ENCODE data around the gene RCOR2. TPM values are rescaled to one million over a fixed set of nuclear protein-coding genes. Genes with fewer than 3 reads are reported as not detected.

Gene RCOR2
- total RNA-seq, 1 donor from 2014 or later = 108 TPM

DNA sequence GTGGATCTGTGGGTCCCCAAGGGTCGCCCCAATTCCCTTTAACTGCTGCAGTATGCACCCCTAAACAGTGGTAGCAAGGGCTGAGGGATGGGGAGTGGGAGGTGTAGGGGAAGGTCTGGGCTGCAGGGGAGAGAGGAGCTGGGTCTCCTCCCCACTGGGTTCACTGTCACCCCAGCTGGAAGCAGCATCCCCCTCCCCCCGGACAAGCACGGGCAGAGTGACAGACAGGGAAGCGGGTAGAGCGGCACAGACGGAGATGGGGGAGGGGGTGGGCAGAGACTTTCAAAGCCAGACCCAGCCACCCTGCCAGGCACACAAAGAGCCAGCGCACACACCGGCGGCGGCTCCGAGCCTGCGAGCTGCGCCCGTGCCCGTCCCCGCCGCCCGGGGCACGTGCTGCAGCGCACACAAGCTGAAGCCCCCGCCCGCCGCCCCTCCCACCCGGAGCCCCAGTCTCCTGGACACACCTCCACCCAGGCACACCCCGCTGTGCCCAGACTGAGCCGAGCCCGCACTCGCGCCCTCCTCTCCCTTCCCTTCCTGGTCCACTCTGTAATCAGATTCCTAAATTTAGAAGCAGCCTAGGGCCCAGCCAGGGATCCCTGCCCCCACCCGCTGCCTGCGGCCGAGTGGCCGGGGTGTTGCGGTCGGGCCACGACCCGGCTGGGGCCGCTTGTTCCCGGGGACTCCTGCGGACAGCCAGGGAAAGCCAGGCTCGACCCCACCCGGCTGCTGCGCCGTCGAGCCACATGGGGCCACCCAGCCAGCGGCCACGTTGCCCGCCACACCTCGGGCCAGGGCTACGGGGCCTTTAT, 935 bp upstream of the RCOR2 start:
- peaks cover 29% of the 10 kb centered on the region for H3K4me1 Mint-ChIP-seq
- DNase-seq (ENCODE audit: low read depth, low spot score) = peak; percentile 66
- H3K4me3 Mint-ChIP-seq = peak overlapping the region; percentile 92
- peak overlapping the region; percentile 95 for H3K27ac Mint-ChIP-seq (ENCODE audit: unreplicated experiment)
- H3K9me3 Mint-ChIP-seq = no peaks in the 10 kb centered on the region
- peaks cover 7% of the 10 kb centered on the region for H3K27me3 Mint-ChIP-seq (ENCODE audit: low read depth)
- no peaks in the 10 kb centered on the region for H3K36me3 Mint-ChIP-seq (ENCODE audit: low read depth)
- TF ChIP-seq, protein P1, sequence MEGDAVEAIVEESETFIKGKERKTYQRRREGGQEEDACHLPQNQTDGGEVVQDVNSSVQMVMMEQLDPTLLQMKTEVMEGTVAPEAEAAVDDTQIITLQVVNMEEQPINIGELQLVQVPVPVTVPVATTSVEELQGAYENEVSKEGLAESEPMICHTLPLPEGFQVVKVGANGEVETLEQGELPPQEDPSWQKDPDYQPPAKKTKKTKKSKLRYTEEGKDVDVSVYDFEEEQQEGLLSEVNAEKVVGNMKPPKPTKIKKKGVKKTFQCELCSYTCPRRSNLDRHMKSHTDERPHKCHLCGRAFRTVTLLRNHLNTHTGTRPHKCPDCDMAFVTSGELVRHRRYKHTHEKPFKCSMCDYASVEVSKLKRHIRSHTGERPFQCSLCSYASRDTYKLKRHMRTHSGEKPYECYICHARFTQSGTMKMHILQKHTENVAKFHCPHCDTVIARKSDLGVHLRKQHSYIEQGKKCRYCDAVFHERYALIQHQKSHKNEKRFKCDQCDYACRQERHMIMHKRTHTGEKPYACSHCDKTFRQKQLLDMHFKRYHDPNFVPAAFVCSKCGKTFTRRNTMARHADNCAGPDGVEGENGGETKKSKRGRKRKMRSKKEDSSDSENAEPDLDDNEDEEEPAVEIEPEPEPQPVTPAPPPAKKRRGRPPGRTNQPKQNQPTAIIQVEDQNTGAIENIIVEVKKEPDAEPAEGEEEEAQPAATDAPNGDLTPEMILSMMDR (conservative IDR thresholded peaks at IDR 0.05) = no peak

DNA sequence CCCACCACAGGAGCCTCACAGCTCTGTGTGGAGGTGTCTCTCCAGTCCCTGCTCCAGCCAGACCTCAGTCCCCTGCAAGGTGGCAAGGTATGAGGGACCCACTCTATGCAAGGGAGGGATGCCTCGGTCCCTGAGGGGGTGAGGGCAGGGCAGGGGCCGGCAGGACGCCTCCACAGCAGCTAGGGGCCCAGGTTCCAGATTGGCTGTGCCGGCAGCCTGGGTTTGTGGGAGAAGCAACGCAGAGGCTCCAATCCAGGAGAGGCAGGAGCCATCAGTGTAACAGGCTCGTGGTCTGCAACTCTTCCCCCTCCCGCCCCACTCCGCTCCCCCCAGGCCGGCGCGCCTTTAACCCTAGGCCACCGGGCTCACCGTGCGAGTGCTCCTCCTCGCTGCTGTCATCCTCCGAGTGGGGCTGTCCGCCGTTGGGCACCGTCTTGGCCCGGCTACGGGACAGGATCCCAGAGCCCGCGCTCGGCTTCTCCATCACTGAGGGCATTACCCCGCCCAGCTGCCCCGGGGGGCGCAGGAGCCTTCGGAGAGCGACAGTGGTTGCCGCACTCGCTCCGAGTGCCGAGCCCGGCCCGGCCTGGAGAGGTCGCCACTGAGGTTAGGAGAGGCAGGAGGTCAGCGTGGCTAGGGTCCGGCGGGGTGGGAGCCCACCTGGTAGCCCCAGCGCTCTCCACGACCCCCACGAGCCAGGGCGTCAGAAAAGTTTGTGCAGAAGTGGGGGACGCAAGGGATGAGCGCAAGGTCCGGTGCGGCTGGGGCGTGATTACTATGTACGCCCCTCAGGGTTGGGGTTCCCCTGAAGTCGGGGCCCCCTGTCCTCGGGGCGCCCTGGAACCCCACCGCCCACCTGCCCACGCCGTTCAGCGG, 765 bp downstream of the RCOR2 start:
- H3K27me3 Mint-ChIP-seq (ENCODE audit: low read depth) = peaks cover 17% of the 10 kb centered on the region
- peak overlapping the region; percentile 95 for H3K4me3 Mint-ChIP-seq
- no peaks in the 10 kb centered on the region for H3K9me3 Mint-ChIP-seq
- TF ChIP-seq, protein P1 (conservative IDR thresholded peaks at IDR 0.05) = peak; percentile 70
- H3K27ac Mint-ChIP-seq (ENCODE audit: unreplicated experiment) = peak overlapping the region; percentile 97
- H3K36me3 Mint-ChIP-seq (ENCODE audit: low read depth) = peaks cover 5% of the 10 kb centered on the region
- peaks cover 41% of the 10 kb centered on the region for H3K4me1 Mint-ChIP-seq
- peak; percentile 86 for DNase-seq (ENCODE audit: low read depth, low spot score)

DNA sequence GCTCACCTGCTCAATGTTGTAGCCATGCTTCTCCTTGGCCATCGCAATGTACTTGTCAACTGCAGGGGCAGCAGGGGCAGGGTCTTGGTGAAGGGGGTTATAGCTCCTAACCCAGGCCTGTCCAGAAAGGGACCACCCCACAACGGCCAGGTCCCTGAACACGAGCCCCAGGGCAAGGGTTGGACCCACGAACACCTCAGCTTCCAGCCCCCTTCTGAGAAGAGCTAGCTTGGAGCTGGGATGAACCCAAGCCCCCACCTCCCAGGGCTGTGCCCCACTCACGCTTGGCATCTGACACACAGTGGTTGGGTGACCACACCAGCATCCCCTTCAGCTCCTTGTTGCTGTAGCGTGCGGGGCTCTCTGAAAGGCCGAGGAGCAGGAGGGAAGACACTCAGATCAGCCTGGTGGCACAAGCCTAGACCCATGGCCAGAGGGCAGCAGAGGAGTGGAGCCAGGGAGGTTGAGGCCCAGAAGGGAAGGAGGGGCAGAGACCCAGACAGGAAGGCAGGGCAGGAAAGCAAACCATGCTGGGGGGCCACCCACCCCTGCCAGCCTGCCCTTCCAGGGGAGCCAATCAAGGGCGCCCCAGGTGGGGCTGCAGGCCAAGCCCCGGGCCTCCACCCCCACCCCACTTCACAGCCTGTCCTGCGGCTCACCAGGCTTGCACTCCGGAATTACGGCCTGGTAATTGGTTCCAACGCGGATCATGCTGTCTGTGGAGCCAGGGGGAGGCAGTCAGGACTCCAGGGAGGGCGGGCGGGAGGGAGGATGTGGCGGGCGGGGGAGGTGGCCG, 1.9 kb downstream of the RCOR2 start:
- Mint-ChIP-seq H3K27me3 (ENCODE audit: low read depth) (peaks cover 17% of the 10 kb centered on the region), H3K9me3 (no peaks in the 10 kb centered on the region), H3K36me3 (ENCODE audit: low read depth) (peaks cover 5% of the 10 kb centered on the region), H3K27ac (ENCODE audit: unreplicated experiment) (peak overlapping the region; percentile 78), H3K4me3 (peak overlapping the region; percentile 86), H3K4me1 (peaks cover 42% of the 10 kb centered on the region)
- TF ChIP-seq, protein P1 (conservative IDR thresholded peaks at IDR 0.05) = no peak
- DNase-seq (ENCODE audit: low read depth, low spot score) = no peak

DNA sequence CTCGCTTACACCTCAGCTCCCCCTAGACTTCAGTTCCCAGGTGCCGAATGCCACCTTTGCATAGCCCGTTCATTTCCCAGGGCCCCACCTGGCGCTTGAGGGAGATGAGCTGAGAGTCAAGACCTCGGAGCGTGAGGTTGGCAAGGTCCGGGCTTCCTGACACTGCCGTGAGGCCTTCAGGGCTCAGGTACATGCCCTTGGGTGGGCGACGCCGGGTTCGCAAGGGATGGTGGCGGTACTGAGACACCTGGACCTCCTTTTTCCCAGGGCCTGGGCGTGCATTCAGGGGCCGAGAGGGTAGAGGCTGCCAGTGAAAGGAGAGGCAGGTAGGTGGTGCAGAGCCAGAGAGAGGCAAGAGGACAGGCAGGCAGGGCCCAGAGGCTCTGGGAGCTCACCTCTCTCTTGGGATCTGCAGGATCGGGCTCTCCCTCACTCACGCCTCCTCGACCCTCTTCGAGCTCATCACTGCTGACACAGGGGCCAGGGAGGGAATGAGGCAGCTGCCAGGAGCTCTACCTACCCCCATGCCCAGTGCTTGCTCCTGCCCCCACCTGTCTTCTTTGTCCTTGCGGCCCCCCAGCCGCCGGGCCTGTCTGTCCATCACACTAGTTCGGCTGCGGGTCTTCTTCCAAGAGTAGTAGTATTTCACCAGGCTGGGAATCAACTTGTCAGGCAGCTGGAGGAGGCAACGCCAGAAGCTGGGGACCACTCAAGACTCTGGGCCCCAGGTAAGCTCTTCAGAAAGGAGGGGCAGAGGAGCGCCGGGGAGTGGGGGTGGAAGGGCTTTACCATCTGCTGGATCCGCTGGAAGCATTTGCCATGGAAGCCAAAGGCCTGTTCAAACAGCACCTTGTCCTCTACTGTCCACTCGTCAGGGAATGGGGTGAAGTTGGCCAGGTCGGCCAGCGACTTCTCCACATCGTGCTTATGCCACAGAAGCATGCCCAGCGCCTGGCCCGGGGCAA, 2.8 kb downstream of the RCOR2 start:
- H3K4me3 Mint-ChIP-seq = peak overlapping the region; percentile 86
- H3K27ac Mint-ChIP-seq (ENCODE audit: unreplicated experiment) = no peak overlapping the region
- peaks cover 43% of the 10 kb centered on the region for H3K4me1 Mint-ChIP-seq

More for the DNA sequence above, 2.8 kb downstream of the RCOR2 start:
- no peak for DNase-seq (ENCODE audit: low read depth, low spot score)
- H3K27me3 Mint-ChIP-seq (ENCODE audit: low read depth) = peaks cover 17% of the 10 kb centered on the region
- no peaks in the 10 kb centered on the region for H3K9me3 Mint-ChIP-seq
- TF ChIP-seq, protein P1 (conservative IDR thresholded peaks at IDR 0.05) = no peak
- peaks cover 5% of the 10 kb centered on the region for H3K36me3 Mint-ChIP-seq (ENCODE audit: low read depth)

Data from neural crest cell (in vitro differentiated cells).